GM18505 (cell line): ENCODE results near the gene SERPINC1.
"Not testable (repeated sequence)": the region's sequence is repeated elsewhere in the genome, so short reads cannot be mapped to it uniquely, and the experiment has no call there.

Experiments used
- ATAC-seq: cut with Tn5 transposase; IDR thresholded peaks from one replicate; pipeline ENCODE4 v1.9.1; 2021; ENCODE audit not compliant: unreplicated experiment
- POLR2A ChIP-seq: IDR thresholded peaks from 4 replicates; pipeline ENCODE4 v1.6.1; 2011; ENCODE audit warnings: borderline replicate concordance; ENCODE audit not compliant: insufficient read depth, insufficient read length; ENCODE audit errors: extremely low read depth

The SERPINC1 gene

GRCh38 chr1:173914366-173914871 is 2.7 kb downstream of the SERPINC1 start:
- no peak for ATAC-seq

GRCh38 chr1:173913111-173913510 is 4.0 kb downstream of the SERPINC1 start:
- ATAC-seq, result no peak
- TF ChIP-seq POLR2A, result no peak

More at GRCh38 chr1:173914366-173914871, 2.7 kb downstream of the SERPINC1 start:
- no peak for TF ChIP-seq POLR2A

DNA sequence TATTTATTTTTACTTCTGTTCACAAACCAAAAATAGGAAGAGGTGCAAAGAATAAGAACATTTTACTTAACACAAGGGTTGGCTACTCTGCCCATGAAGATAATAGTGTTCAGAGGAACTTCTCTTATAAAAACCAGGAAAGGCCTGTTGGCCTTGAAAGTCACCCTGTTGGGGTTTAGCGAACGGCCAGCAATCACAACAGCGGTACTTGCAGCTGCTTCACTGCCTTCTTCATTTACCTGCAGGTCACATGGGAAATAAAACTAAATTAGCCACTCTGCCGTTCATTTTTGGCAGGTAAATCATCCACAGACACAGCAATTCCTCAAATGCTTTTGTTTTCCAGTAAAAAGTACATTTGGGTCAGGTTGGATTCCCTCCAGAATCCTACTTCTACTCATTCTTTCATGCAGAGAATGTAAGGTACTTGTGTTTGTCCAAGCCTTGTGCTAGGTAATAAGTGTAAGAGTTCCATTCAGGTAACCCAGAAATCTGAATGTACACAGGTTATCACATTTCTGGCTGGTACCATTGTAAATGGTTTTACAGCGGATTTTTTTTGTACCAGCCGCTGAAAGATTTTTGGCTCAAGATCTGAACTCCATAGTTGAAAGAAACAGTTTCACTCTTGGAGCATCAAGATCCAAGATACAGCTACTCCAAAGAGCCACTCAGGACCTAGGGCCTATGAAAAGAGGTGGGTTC is 13.1 kb downstream of the SERPINC1 start:
- no peak for ATAC-seq
- TF ChIP-seq POLR2A, result no peak

DNA sequence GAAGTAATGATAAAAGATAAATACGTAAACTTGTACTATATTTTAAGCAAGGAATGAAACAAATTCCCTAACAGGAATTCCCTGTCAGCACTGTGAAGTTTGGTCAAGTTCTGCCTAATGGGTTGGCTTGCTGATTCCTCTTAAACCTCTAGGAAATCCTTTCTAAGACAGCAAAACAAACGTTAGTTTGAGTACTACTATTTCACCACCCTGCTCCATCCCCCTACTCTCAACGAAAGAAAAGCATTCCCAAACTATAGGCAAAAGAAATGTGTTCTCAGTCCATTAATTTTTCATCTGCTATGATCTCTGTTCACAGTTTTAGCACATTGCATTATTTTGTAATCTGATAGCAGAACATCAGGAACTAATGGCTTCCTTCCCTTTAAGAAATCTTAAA is 16.1 kb downstream of the SERPINC1 start:
- ATAC-seq, result no peak
- no peak for TF ChIP-seq POLR2A

GRCh38 chr1:173900427-173900826 is 16.7 kb downstream of the SERPINC1 start:
- TF ChIP-seq POLR2A, result no peak
- no peak for ATAC-seq

- TF ChIP-seq POLR2A, result no peak
- ATAC-seq, result no peak
These were observed 22.9 kb downstream of the SERPINC1 start for GRCh38 chr1:173894189-173894588.

DNA sequence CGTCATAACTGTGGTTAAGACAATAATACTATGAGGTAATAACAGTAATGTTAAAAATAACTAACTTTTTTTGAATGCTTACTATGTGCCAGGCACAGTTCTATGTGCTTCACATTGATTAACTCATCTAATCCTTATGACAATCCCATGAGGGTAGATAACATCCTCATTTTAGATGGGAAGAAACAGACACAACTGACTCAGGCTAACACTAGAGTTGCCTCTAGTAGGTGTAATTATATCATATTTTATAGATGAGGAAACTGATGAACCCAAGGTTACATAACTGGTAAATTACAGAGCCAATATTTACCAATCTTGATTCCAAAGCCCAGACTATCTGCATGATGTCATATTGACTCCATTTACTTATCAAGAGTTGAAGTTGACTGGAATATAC is 23.5 kb downstream of the SERPINC1 start:
- no peak for ATAC-seq

DNA sequence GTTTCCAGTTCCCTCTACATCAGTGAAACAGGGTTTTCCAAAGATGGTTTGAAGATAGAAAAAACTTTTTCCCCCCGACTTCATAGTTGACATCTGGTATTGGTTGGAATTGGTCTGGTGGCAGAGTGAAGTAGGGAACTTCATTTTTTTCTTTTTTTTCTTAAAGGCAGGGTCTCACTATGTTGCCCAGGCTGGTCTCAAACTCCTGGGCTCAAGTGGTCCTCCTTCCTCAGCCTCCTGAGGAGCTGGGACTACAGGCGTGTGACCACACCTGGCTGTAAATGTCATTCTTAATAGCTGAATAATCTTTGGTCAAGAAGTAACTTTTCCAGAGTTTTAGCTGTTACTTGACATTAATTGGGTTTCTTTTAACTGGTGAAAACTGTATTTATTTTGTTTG is 27.2 kb downstream of the SERPINC1 start:
- ATAC-seq, result no peak
- TF ChIP-seq POLR2A, result no peak

More for the DNA sequence above, 23.5 kb downstream of the SERPINC1 start:
- no peak for TF ChIP-seq POLR2A

DNA sequence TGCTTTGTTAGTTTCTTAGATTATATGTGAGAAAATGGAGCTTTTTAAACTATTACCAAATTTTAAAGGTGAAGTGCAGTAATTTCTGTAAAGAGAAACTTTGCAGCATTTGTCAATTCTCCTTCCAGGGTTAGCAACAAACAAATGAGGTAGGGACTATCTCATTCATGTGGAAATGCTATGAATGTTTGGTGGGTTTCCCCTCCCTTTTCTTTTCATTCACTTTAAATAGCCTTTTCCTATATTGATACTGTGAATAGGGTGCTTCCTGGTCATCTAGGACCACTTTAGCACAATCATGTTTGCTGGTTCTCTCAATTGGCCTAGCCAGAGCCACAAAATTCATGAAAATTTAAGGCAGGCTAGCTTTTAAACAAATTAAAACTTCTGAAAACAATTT is 28.4 kb downstream of the SERPINC1 start:
- ATAC-seq, result no peak

GRCh38 chr1:173887627-173888026 is 29.5 kb downstream of the SERPINC1 start:
- ATAC-seq, result no peak
- TF ChIP-seq POLR2A, result no peak

More for the DNA sequence above, 28.4 kb downstream of the SERPINC1 start:
- no peak for TF ChIP-seq POLR2A

DNA sequence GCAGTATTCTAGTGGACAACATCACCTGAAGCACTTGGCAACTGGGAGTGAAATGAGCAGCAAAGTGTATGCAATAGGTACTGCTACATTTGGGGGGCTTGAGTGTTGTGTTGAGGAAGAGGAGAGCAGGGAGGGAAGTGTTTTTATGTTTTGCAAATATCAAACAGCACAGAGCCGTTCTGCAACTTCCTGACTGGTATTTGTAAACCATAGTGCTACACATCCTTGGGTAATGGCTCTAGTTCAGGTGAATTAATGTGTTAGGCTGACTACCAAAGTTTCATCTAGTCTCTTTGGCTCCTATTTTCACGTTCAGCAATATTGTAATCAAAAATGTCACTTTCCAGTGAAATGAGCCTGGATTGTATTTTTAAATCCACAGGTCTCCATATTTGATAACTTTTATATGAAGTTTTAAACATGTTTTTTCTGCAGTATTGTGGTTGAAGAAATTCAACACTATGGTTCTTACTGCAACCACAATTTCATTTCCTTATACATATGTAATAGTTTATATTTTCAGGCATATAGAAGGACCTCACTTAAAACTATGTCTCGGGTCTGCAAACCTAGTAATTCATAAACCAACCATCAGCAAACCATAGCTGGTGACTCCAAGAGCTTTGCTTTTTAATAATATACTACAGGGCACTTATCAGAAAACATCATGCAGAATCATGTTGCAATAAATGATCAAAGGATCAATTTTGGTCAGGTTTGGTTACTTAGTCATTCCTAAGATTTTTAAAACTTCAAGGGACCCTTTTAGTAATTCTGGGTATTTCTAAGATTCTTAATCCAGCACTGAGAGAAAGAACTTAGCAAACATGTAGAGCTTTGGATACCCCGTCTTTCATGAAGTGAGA is 30.1 kb downstream of the SERPINC1 start:
- no peak for TF ChIP-seq POLR2A
- no peak for ATAC-seq

DNA sequence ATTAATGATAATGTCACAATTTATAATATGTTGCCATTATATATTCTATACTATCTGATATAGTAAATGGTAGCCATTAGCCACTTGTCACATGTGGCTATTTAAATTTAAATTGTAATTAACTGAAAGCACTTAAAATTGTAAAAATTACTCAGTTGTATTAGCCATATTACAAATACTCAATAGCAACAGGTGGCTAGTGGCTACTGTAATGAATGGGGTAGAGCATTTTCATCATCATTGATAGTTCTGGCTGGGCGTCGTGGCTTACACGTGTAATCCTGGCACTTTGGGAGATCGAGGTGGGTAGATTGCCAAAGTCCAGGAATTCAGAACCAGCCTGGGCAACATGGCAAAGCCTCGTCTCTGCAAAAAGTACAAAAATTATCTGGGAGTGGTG is 32.4 kb downstream of the SERPINC1 start:
- no peak for TF ChIP-seq POLR2A
- ATAC-seq, result no peak

DNA sequence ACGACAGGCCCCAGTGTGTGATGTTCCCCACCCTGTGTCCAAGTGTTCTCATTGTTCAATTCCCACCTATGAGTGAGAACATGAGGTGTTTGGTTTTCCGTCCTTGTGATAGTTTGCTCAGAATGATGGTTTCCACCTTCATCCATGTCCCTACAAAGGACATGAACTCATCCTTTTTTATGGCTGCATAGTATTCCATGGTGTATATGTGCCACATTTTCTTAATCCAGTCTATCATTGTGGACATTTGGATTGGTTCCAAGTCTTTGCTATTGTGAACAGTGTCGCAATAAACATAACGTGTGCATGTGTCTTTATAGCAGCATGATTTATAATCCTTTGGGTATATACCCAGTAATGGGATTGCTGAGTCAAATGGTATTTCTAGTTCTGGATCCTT is 36.0 kb downstream of the SERPINC1 start:
- ATAC-seq, result not testable (repeated sequence)

DNA sequence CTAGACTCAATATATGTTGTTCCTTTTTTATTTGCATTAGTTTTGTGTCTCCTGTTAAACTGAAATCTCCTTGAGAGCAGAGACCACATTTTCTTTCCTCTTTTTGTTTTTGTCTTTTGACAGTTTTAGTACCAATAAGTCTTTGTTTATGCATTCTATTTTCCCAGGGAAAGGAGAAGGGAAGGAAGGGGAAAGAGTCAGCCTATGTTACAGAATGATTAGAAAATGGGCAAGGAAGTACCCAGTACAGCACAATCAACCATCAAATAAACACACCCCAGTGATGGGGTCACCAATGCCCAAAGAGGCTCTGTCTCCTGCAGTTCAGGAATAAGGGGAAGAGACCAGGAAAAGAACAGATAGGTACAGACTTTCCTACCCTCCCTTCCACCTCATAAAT is 38.9 kb downstream of the SERPINC1 start:
- ATAC-seq, result no peak
- no peak for TF ChIP-seq POLR2A

- ATAC-seq, result no peak
- TF ChIP-seq POLR2A, result no peak
These were observed 40.4 kb downstream of the SERPINC1 start for GRCh38 chr1:173876732-173877131.

DNA sequence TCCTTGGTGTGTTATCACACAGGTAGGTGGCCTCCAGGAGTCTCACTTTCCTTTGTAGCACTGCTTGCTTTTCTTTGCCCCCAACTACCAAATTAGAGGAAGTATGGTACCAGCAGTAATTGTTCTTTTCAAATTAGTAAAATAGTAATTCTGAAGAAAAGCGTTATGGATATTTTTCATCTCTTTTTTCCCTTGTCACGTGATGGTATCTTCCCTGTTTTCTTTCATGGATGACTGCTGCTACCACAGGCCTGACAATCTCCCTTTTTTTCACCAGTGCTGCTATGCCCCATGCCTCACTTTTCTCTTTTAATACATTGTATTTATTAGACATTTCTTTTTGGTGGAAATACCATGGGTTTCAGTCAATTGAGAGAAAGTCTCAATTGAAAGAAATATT is 45.6 kb downstream of the SERPINC1 start:
- TF ChIP-seq POLR2A, result no peak
- no peak for ATAC-seq
